Gastroesophageal sphincter (tissue), 3 donors: ENCODE results near the gene CFAP61.

Experiments used
- POLR2A ChIP-seq, 2 donors: fragments of 450-650 bp; IDR thresholded peaks; one replicate each; pipeline ENCODE4 v1.6.1; 2017; ENCODE audit warnings: antibody characterized with exemption in 2 of 2, mild to moderate bottlenecking in 2 of 2, moderate library complexity in 1 of 2
- TF ChIP-seq, protein P1 (sequence below), 4 experiments: fragments of 200-600 bp in 2 of 4; fragments of 450-650 bp in 2 of 4; sonication (generic) in 1 of 4; IDR thresholded peaks; one replicate each; pipeline ENCODE4 v1.5.1; 2017 to 2019; ENCODE audit warnings: antibody characterized with exemption in 4 of 4, mild to moderate bottlenecking in 2 of 4, moderate library complexity in 2 of 4

DNA sequence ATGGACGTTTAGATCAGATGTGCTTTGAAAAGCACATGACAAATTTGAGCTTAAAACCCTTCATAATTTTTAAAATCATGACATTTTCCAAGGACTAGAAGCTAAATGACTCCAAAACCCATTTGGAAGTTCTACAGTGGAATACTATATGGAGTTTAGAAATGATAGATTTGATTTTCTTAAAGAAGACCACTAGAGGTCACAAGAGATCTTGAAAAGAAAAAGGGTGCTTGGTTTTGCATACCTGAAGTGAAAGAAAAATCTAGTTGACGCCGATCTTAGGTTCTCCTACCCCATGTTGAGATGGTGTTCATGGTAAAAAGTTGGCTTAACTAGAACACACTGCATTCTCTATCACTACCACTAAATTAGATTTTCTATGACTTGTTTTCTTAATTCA lies 31.5 kb downstream of the CFAP61 start:
- TF ChIP-seq, protein P1, sequence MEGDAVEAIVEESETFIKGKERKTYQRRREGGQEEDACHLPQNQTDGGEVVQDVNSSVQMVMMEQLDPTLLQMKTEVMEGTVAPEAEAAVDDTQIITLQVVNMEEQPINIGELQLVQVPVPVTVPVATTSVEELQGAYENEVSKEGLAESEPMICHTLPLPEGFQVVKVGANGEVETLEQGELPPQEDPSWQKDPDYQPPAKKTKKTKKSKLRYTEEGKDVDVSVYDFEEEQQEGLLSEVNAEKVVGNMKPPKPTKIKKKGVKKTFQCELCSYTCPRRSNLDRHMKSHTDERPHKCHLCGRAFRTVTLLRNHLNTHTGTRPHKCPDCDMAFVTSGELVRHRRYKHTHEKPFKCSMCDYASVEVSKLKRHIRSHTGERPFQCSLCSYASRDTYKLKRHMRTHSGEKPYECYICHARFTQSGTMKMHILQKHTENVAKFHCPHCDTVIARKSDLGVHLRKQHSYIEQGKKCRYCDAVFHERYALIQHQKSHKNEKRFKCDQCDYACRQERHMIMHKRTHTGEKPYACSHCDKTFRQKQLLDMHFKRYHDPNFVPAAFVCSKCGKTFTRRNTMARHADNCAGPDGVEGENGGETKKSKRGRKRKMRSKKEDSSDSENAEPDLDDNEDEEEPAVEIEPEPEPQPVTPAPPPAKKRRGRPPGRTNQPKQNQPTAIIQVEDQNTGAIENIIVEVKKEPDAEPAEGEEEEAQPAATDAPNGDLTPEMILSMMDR (IDR thresholded peaks at IDR 0.05): peak; percentile 13 to 50 (median 38)
- no peak for TF ChIP-seq POLR2A (IDR thresholded peaks at IDR 0.05)
